Neural cell (in vitro differentiated cells): ENCODE measurements around the gene PTPRR.

Experiments
- CTCF ChIP-seq: fragments of 450-650 bp; IDR thresholded peaks from 2 replicates; pipeline ENCODE4 v1.5.1; 2014; ENCODE audit warnings: antibody characterized with exemption, mild to moderate bottlenecking, moderate library complexity; ENCODE audit not compliant: poor library complexity, severe bottlenecking
- EZH2 ChIP-seq: fragments of 200-600, 300-800 bp; shearing (Covaris generic), sonication (generic); IDR thresholded peaks from 2 replicates; pipeline ENCODE4 v1.6.1; 2014; ENCODE audit warnings: antibody characterized with exemption, low read length, borderline replicate concordance, mild to moderate bottlenecking; ENCODE audit not compliant: insufficient read depth, poor library complexity, severe bottlenecking
- MXI1 ChIP-seq: fragments of 450-650 bp; conservative IDR thresholded peaks from 2 replicates; pipeline ENCODE4 v1.6.1; 2014; ENCODE audit warnings: antibody characterized with exemption, mild to moderate bottlenecking; ENCODE audit not compliant: poor library complexity, severe bottlenecking
- POLR2AphosphoS5 ChIP-seq: IDR thresholded peaks from 2 replicates; pipeline ENCODE4 v1.6.1; 2012

DNA sequence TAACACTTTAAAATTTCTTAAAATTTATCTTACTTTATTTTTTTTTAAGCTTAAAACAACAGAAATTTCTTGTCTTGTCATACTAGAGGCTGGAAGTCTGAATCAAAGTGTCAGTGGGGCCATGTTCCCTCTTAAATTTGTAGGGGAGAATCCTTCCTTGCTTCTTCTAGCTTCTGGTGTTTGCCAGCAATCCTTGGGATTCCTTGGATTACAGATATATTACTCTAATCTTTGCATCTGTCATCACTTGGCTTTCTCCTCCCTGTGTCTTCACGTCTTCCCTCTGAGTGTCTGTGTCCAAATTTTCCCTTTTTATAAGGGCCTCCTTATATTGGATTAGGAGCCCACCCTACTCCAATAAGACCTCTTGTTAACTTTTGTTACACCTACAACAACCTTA, 147.7 kb downstream of the PTPRR start:
- TF ChIP-seq CTCF, result no peak
- TF ChIP-seq POLR2AphosphoS5, result no peak
- TF ChIP-seq MXI1, result no peak
- TF ChIP-seq EZH2, result no peak
